Ishikawa (cell line): ENCODE results near the gene NOS1AP.

Experiments used
- CEBPB ChIP-seq: IDR thresholded peaks from 2 replicates; pipeline ENCODE4 v1.6.1; 2012
- CREB1 ChIP-seq: IDR thresholded peaks from 2 replicates; pipeline ENCODE4 v1.6.1; 2012; ENCODE audit warnings: low read depth
- EGR1 ChIP-seq: IDR thresholded peaks from 2 replicates; pipeline ENCODE4 v1.6.1; 2012
- EP300 ChIP-seq: IDR thresholded peaks from 2 replicates; pipeline ENCODE4 v1.6.1; 2012; ENCODE audit warnings: borderline replicate concordance
- FOXM1 ChIP-seq: IDR thresholded peaks from 2 replicates; pipeline ENCODE4 v1.6.1; 2012; ENCODE audit warnings: low read depth, borderline replicate concordance
- MAX ChIP-seq: IDR thresholded peaks from 2 replicates; pipeline ENCODE4 v1.6.1; 2012
- NFIC ChIP-seq: IDR thresholded peaks from 2 replicates; pipeline ENCODE4 v1.6.1; 2012
- RAD21 ChIP-seq: IDR thresholded peaks from 2 replicates; pipeline ENCODE4 v1.6.1; 2012; ENCODE audit warnings: low read depth
- REST ChIP-seq: IDR thresholded peaks from 2 replicates; pipeline ENCODE4 v1.6.1; 2012; ENCODE audit warnings: low read depth, mild to moderate bottlenecking
- TAF1 ChIP-seq: IDR thresholded peaks from 2 replicates; pipeline ENCODE4 v1.6.1; 2012; ENCODE audit warnings: low read depth, mild to moderate bottlenecking
- TCF12 ChIP-seq: IDR thresholded peaks from 2 replicates; pipeline ENCODE4 v1.6.1; 2012; ENCODE audit warnings: low read depth
- TEAD4 ChIP-seq: IDR thresholded peaks from 2 replicates; pipeline ENCODE4 v1.6.1; 2012
- USF1 ChIP-seq: IDR thresholded peaks from 2 replicates; pipeline ENCODE4 v1.6.1; 2012
- YY1 ChIP-seq: IDR thresholded peaks from 2 replicates; pipeline ENCODE4 v1.6.1; 2012; ENCODE audit warnings: low read depth
- ZBTB7A ChIP-seq: IDR thresholded peaks from 2 replicates; pipeline ENCODE4 v1.6.1; 2012; ENCODE audit warnings: low read depth

NOS1AP gene

GRCh38 chr1:162175379-162176081 lies 106.0 kb downstream of the NOS1AP start:
- no peak for TF ChIP-seq ZBTB7A
- TF ChIP-seq FOXM1: no peak
- TF ChIP-seq EP300: no peak
- TF ChIP-seq REST: no peak
- TF ChIP-seq USF1: no peak
- no peak for TF ChIP-seq MAX
- no peak for TF ChIP-seq RAD21
- no peak for TF ChIP-seq NFIC
- no peak for TF ChIP-seq EGR1
- TF ChIP-seq TCF12: no peak
- no peak for TF ChIP-seq YY1
- TF ChIP-seq TAF1: no peak

- TF ChIP-seq CREB1: no peak
- TF ChIP-seq TEAD4: no peak
- TF ChIP-seq NFIC: no peak
- TF ChIP-seq RAD21: no peak
- TF ChIP-seq EGR1: no peak
- no peak for TF ChIP-seq USF1
- no peak for TF ChIP-seq EP300
- no peak for TF ChIP-seq YY1
- no peak for TF ChIP-seq TCF12
- TF ChIP-seq CEBPB: no peak
- TF ChIP-seq TAF1: no peak
- no peak for TF ChIP-seq ZBTB7A
- TF ChIP-seq REST: no peak
- no peak for TF ChIP-seq MAX
- TF ChIP-seq FOXM1: no peak
These were observed 107.6 kb downstream of the NOS1AP start for GRCh38 chr1:162177126-162177525.

- no peak for TF ChIP-seq REST
- TF ChIP-seq NFIC: no peak
- no peak for TF ChIP-seq TEAD4
- TF ChIP-seq EP300: no peak
These were observed 108.9 kb downstream of the NOS1AP start for GRCh38 chr1:162178432-162178831.

- TF ChIP-seq YY1 (no peak), MAX (no peak), RAD21 (no peak), CREB1 (no peak), TAF1 (no peak), EP300 (no peak), TEAD4 (no peak), USF1 (no peak), EGR1 (no peak), FOXM1 (no peak), REST (no peak)
These were observed 109.6 kb downstream of the NOS1AP start for GRCh38 chr1:162179121-162179520.
